Adrenal gland (tissue), 5 donors: Measurements from ENCODE around the gene TRMT2A.

Source experiments
- CTCF ChIP-seq, 6 experiments: fragments of 450-650 bp in 4 of 6; fragments of 200-600 bp in 2 of 6; sonication (generic) in 1 of 6; IDR thresholded peaks; 1 replicate in 5 of 6; 2 replicates in 1 of 6; pipeline versions ENCODE4 v1.5.1 to v1.8.0; 2016 to 2021; ENCODE audit warnings: antibody characterized with exemption in 6 of 6, mild to moderate bottlenecking in 2 of 6, moderate library complexity in 1 of 6
- POLR2A ChIP-seq, 2 donors: fragments of 450-650 bp; IDR thresholded peaks; one replicate each; pipeline ENCODE4 v1.6.1; 2017; ENCODE audit warnings: antibody characterized with exemption in 2 of 2, mild to moderate bottlenecking in 2 of 2, moderate library complexity in 1 of 2
- donor health status: DM: no; HTN: no; CAD: no.

- no peak for TF ChIP-seq CTCF (IDR thresholded peaks at IDR 0.05)
- TF ChIP-seq POLR2A (IDR thresholded peaks at IDR 0.05): no peak
Observed at GRCh38 chr22:20085651-20086050, 31.4 kb downstream of the TRMT2A start.
